Raji (cell line): Measurements from ENCODE around the gene NR1H2.

Source experiments
- POLR2A ChIP-seq: IDR thresholded peaks from 2 replicates; pipeline ENCODE4 v1.6.1; 2011; ENCODE audit warnings: low read depth, low read length, control low read depth; ENCODE audit not compliant: insufficient read depth

Gene NR1H2

GRCh38 chr19:50406156-50406820 lies 30.0 kb downstream of the NR1H2 start:
- TF ChIP-seq POLR2A = no peak

DNA sequence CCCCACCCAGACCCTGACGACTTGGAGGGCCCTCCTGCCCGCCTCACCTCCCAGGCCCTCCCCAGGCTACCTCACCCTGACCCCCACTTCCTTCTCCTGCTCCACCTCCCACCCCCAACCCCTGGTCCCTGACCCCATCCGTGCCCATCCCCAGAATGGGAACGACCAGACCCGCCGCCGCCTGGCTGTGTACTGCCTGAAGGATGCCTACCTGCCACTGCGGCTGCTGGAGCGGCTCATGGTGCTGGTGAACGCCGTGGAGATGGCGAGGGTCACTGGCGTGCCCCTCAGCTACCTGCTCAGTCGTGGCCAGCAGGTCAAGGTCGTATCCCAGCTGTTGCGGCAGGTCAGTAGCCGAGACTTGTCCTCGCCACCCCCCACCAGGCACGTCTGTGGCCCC lies 30.6 kb downstream of the NR1H2 start:
- TF ChIP-seq POLR2A = no peak

- TF ChIP-seq POLR2A = no peak
These were observed 33.1 kb downstream of the NR1H2 start for GRCh38 chr19:50409347-50409746.

GRCh38 chr19:50410109-50410508 lies 33.9 kb downstream of the NR1H2 start:
- no peak for TF ChIP-seq POLR2A

- TF ChIP-seq POLR2A = no peak
These were observed 36.2 kb downstream of the NR1H2 start for GRCh38 chr19:50412419-50412818.

GRCh38 chr19:50413096-50413495 lies 36.8 kb downstream of the NR1H2 start:
- no peak for TF ChIP-seq POLR2A

GRCh38 chr19:50413531-50413930 lies 37.3 kb downstream of the NR1H2 start:
- TF ChIP-seq POLR2A = no peak

DNA sequence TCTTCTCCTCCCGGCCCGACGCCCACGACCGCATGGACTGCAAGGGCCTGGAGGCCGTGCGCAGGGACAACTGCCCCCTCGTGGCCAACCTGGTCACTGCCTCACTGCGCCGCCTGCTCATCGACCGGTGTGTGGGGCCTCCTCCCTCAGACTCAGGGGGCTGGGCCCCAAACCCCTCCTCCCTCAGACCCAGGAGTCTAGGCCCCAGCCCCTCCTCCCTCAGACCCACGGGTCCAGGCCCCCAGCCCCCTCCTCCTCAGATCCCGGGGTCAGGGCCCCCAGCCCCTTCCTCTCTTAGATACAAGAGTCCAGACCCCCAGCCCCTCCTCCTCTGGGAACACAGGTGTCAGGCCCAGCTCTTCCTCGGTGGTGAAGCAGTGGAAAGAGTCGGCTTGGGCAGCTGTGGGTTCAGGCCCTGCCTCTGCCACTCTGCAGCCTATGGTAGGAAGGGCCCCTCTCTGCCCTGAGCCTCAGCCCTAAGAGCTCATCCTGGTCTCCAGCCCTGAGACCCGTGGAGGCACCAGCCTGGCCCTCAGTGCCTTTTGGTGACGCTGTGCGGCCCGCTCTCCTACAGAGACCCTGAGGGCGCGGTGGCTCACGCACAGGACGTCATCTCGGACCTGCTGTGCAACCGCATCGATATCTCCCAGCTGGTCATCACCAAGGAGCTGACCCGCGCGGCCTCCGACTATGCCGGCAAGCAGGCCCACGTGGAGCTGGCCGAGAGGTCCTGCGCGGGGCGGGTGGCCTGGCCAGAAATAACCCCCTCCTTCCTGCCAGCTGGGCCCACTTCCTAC lies 38.8 kb downstream of the NR1H2 start:
- peak; percentile 51 for TF ChIP-seq POLR2A

GRCh38 chr19:50415661-50416033 lies 39.4 kb downstream of the NR1H2 start:
- TF ChIP-seq POLR2A = peak; percentile 61; the same call in 1 of the 2 replicates

GRCh38 chr19:50416034-50416977 lies 40.0 kb downstream of the NR1H2 start:
- no peak for TF ChIP-seq POLR2A

DNA sequence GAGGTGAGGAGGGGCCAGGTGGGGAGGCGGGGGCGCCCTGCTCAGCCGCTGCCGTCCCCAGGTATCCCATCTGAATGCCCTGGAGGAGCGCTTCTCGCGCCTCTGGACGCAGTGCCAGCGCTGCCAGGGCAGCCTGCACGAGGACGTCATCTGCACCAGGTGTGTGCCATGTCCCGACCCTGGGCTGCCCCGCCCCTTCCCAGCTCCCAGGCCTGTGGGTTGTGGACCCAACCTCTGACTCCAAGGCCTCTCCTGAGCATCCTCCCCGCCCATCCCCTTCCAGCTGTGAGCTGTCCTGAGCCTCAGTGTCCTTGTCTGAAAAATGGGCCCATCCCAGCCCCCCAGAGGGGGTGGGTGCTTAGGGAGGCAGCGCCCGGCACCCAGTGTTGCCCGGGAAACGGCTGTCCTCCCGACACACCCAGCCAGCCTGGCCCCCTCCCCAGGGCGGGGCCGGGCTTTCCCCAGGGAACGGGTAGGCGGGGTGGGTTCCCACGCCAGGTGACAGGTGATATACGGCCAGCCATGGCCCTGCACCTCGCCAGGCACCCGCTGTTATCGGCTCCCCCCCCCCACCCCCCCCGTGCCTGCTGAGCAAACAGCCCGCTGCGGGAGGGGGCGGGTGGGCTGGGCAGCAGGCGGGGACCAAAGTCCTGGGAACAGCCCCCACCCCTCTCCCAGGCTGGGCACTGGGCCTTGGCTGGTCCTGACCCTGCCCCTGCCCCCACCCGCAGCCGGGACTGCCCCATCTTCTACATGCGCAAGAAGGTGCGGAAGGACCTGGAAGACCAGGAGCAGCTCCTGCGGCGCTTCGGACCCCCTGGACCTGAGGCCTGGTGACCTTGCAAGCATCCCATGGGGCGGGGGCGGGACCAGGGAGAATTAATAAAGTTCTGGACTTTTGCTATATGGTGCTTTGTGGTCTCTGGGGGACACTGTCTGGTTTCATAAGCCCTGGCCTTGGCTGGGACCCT lies 41.1 kb downstream of the NR1H2 start:
- TF ChIP-seq POLR2A = 0 out of 2 replicates have a peak, but pooled peaks have one; percentile 39

- peak; percentile 97 for TF ChIP-seq POLR2A
These were observed 42.1 kb downstream of the NR1H2 start, which contains the start of gene SPIB for GRCh38 chr19:50418176-50419021. SPIB (plus strand) TSS chr19:50418938; CDS start chr19:50418963, 25 bp downstream.

GRCh38 chr19:50419022-50419579 lies 42.8 kb downstream of the NR1H2 start:
- no peak; the same call in 1 of the 2 replicates for TF ChIP-seq POLR2A
